ENCODE data around the gene TBC1D32.
"Not testable (repeated sequence)": the region's sequence is repeated elsewhere in the genome, so short reads cannot be mapped to it uniquely, and the experiment has no call there.

The TBC1D32 gene

DNA sequence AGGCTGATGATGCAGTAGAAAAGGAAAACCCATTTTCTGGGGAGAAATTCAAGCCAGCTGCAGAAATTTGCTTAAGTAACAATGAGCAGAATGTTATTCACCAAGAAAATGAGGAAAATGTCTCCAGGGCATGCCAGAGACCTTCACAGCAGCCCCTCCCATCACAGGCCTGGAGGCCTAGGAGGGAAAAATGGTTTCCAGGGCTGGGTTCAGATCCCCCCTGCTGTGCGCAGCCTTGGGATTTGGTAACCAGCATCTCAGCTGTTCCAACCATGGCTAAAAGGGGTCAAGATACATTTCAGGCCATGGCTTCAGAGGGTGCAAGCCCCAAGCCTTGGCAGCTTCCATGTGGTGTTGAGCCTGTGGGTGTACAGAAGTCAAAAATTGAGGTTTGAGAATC is 265.5 kb downstream of the TBC1D32 start:
- H3K36me3 ChIP-seq (ENCODE audit: insufficient read depth, low read length); H3K27me3 ChIP-seq (ENCODE audit: insufficient read depth, low read length); H3K4me3 ChIP-seq (ENCODE audit: low read depth, low read length); H3K79me2 ChIP-seq (ENCODE audit: control insufficient read depth, insufficient read depth, low read length, unreplicated experiment); H2AFZ ChIP-seq (ENCODE audit: low read length, unreplicated experiment); H3K27ac ChIP-seq (ENCODE audit: low read depth, low read length); H3K4me1 ChIP-seq (ENCODE audit: control insufficient read depth, insufficient read depth, low read length, unreplicated experiment): not testable (repeated sequence)

DNA sequence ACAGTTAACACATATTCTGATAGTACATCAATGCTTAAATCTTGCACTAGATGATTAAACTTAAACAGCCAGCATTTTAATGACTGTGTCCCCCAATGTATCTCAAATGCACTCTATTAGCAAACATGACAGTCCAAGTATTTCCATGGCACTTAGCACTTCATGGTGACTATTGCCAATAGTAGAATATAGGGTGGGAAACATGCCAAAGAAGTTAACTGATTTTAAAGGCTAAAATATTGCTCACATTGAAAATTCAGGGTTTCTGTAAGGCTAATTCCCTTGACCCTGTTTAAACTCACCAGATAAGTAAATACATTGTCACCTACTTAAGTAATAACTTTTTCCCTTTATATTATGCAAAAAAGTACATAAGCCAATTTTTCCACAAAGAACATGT is 266.9 kb downstream of the TBC1D32 start:
- Histone ChIP-seq H3K4me1 (ENCODE audit: control insufficient read depth, insufficient read depth, low read length, unreplicated experiment) (no peaks in the 10 kb centered on the region), H2AFZ (ENCODE audit: low read length, unreplicated experiment) (no peak overlapping the region), H3K36me3 (ENCODE audit: insufficient read depth, low read length) (no peaks in the 10 kb centered on the region), H3K79me2 (ENCODE audit: control insufficient read depth, insufficient read depth, low read length, unreplicated experiment) (no peaks in the 10 kb centered on the region), H3K4me3 (ENCODE audit: low read depth, low read length) (no peak overlapping the region), H3K27ac (ENCODE audit: low read depth, low read length) (no peak overlapping the region), H3K27me3 (ENCODE audit: insufficient read depth, low read length) (no peaks in the 10 kb centered on the region)

DNA sequence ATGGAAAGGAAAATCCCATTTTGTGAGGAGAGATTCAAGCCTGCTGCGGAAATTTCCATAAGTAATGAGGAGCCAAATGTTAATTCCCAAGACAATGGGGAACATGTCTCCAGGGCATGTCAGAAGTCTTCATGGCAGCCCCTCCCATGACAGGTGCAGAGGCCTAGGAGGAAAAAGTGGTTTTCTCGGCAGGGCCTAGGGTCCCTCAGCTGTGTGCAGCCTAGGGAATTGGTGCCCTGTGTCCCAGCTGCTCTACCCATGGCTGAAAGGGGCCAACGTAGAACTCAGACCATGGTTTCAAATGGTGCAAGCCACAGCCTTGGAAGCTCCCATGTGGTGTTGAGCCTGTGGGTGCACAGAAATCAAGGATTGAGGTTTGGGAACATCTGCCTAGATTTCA is 269.9 kb downstream of the TBC1D32 start:
- Histone ChIP-seq H3K36me3 (ENCODE audit: insufficient read depth, low read length) (no peaks in the 10 kb centered on the region), H3K4me3 (ENCODE audit: low read depth, low read length) (no peak overlapping the region), H3K27ac (ENCODE audit: low read depth, low read length) (no peak overlapping the region), H2AFZ (ENCODE audit: low read length, unreplicated experiment) (no peak overlapping the region), H3K4me1 (ENCODE audit: control insufficient read depth, insufficient read depth, low read length, unreplicated experiment) (no peaks in the 10 kb centered on the region), H3K27me3 (ENCODE audit: insufficient read depth, low read length) (no peaks in the 10 kb centered on the region), H3K79me2 (ENCODE audit: control insufficient read depth, insufficient read depth, low read length, unreplicated experiment) (no peaks in the 10 kb centered on the region)

DNA sequence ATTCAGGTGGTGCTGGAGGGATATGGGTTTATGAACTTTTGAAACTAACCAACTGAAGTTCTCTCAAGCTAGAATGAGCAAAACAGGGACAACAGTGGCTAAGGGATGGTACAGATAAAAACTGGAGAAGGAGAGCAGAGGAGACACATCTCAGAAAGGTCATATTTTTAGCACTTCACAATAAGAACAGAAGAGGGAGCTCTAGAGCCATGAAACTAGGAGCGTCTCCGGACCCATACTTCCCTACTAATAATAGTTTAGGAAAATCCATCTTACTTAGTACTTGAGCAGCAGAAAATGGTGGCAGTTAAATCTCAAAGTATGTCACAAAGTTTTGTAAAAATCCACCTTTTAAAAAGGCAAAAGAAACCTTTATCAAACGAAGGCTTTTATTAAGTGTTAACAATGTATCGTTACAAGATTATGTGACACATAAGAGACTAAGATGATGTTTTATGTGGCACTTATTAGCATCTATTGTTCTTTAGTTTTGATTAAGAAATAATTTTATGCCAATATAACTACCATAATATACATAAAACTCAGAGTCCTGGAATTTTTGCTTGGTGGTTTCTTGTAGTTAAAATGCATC is 278.6 kb downstream of the TBC1D32 start:
- H3K4me1 ChIP-seq (ENCODE audit: control insufficient read depth, insufficient read depth, low read length, unreplicated experiment): no peaks in the 10 kb centered on the region
- no peak overlapping the region for H3K27ac ChIP-seq (ENCODE audit: low read depth, low read length)
- H3K79me2 ChIP-seq (ENCODE audit: control insufficient read depth, insufficient read depth, low read length, unreplicated experiment): no peaks in the 10 kb centered on the region

DNA sequence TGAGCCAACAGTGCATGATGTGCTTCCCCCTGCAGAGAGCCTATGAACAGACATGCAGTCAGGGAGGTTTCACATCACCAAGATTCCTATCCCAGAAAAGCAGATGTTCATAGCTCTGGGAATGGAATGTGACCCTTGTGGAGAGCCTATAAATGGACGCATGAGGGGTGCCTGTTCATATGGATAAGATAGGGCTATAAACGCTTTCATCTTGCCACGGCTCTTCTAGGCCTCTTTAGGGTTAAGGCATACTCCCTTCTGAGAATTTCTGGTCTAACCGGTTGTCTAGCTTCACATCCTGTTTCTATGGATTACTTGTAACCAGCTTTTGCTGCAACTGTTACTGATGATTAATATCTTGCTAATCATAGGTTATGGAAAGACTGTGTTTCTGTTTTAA is 285.7 kb downstream of the TBC1D32 start:
- not testable (repeated sequence) for H2AFZ ChIP-seq (ENCODE audit: low read length, unreplicated experiment); H3K79me2 ChIP-seq (ENCODE audit: control insufficient read depth, insufficient read depth, low read length, unreplicated experiment); H3K4me3 ChIP-seq (ENCODE audit: low read depth, low read length); H3K27ac ChIP-seq (ENCODE audit: low read depth, low read length); H3K36me3 ChIP-seq (ENCODE audit: insufficient read depth, low read length); H3K27me3 ChIP-seq (ENCODE audit: insufficient read depth, low read length); H3K4me1 ChIP-seq (ENCODE audit: control insufficient read depth, insufficient read depth, low read length, unreplicated experiment)

More for the DNA sequence above, 278.6 kb downstream of the TBC1D32 start:
- Histone ChIP-seq H3K27me3 (ENCODE audit: insufficient read depth, low read length) (no peaks in the 10 kb centered on the region), H3K4me3 (ENCODE audit: low read depth, low read length) (no peak overlapping the region), H2AFZ (ENCODE audit: low read length, unreplicated experiment) (no peak overlapping the region), H3K36me3 (ENCODE audit: insufficient read depth, low read length) (no peaks in the 10 kb centered on the region)

DNA sequence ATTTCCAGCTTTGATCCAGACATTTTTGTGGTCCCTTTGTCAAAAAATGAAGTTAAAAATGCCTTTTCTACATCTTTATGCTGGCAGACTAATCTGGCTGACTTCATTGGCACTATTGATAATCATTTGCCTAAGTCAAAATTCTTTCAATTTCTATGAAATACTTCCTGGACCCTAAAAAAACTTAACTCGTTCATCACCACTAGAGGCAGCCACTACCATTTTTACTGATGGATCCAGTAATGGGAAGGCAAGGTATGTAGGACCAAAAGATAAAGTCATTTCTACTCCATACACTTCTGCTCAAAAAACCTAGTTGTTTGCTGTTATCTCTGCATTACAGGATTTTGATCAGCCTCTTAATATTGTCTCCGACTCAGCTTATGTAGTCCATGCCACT is 289.4 kb downstream of the TBC1D32 start:
- H2AFZ ChIP-seq (ENCODE audit: low read length, unreplicated experiment); H3K27me3 ChIP-seq (ENCODE audit: insufficient read depth, low read length); H3K36me3 ChIP-seq (ENCODE audit: insufficient read depth, low read length); H3K79me2 ChIP-seq (ENCODE audit: control insufficient read depth, insufficient read depth, low read length, unreplicated experiment); H3K4me3 ChIP-seq (ENCODE audit: low read depth, low read length); H3K4me1 ChIP-seq (ENCODE audit: control insufficient read depth, insufficient read depth, low read length, unreplicated experiment); H3K27ac ChIP-seq (ENCODE audit: low read depth, low read length): not testable (repeated sequence)

DNA sequence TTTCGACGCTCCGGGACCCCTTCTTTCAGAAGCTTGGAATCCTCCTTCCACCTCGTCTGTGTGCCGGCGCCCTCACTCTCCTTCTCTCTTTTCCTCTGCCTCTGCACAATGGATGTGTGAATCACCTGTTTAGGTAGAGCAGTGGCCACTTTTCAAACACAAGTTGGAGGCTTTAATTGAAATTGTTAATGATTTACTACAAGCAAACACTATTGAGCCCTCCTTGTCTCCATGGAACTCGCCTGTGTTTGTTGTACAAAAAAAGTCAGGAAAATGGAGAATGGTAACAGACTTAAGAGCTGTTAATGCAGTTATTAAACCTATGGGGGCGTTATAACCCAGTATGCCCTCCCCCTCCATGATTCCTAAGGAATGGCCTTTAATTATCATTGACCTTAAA is 290.6 kb downstream of the TBC1D32 start:
- not testable (repeated sequence) for H3K4me3 ChIP-seq (ENCODE audit: low read depth, low read length); H3K36me3 ChIP-seq (ENCODE audit: insufficient read depth, low read length); H3K27ac ChIP-seq (ENCODE audit: low read depth, low read length); H3K4me1 ChIP-seq (ENCODE audit: control insufficient read depth, insufficient read depth, low read length, unreplicated experiment); H3K27me3 ChIP-seq (ENCODE audit: insufficient read depth, low read length); H3K79me2 ChIP-seq (ENCODE audit: control insufficient read depth, insufficient read depth, low read length, unreplicated experiment); H2AFZ ChIP-seq (ENCODE audit: low read length, unreplicated experiment)

DNA sequence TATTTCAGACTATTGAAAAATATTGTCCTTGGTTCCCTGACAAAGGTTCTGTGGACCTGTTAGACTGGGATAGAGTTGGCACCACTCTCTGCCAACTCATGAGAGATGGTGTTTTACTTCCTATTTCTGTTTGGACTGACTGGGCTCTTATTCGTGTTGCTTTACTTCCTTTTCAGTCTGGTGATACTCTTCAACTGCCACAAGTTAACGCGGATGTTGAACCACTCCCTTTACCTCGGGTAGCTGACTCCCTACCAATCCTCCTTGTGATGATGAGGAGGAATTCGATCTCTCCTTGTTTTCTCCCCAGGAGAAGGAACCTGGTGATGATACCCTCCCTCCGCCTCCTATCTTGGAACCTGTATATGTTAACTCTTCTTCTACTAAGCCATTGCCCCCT is 291.1 kb downstream of the TBC1D32 start:
- H3K4me3 ChIP-seq (ENCODE audit: low read depth, low read length); H3K27me3 ChIP-seq (ENCODE audit: insufficient read depth, low read length); H3K36me3 ChIP-seq (ENCODE audit: insufficient read depth, low read length); H3K79me2 ChIP-seq (ENCODE audit: control insufficient read depth, insufficient read depth, low read length, unreplicated experiment); H3K4me1 ChIP-seq (ENCODE audit: control insufficient read depth, insufficient read depth, low read length, unreplicated experiment); H3K27ac ChIP-seq (ENCODE audit: low read depth, low read length); H2AFZ ChIP-seq (ENCODE audit: low read length, unreplicated experiment): not testable (repeated sequence)

DNA sequence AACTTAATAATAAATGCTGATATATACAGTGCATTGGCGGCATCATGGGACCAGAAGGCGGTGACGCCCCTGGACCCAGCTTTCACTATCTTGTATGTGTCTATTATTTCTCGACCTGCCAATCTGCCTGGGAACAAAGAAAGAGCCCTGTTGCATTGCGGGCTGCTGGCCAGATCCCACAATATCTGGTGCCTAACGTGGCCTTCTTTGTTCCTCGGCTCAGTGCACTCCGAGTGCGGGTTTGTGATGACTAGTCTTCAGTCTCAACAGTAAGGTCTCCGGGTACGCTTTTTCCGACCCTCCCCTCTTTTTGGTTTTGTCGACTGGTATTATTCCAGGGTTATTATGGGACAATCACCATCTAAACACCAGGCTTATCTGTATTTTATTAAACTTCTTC is 291.5 kb downstream of the TBC1D32 start:
- Histone ChIP-seq H3K27ac (ENCODE audit: low read depth, low read length) (no peak overlapping the region), H3K27me3 (ENCODE audit: insufficient read depth, low read length) (no peaks in the 10 kb centered on the region), H2AFZ (ENCODE audit: low read length, unreplicated experiment) (no peak overlapping the region), H3K4me1 (ENCODE audit: control insufficient read depth, insufficient read depth, low read length, unreplicated experiment) (no peaks in the 10 kb centered on the region), H3K36me3 (ENCODE audit: insufficient read depth, low read length) (no peaks in the 10 kb centered on the region), H3K4me3 (ENCODE audit: low read depth, low read length) (no peak overlapping the region), H3K79me2 (ENCODE audit: control insufficient read depth, insufficient read depth, low read length, unreplicated experiment) (no peaks in the 10 kb centered on the region)

DNA sequence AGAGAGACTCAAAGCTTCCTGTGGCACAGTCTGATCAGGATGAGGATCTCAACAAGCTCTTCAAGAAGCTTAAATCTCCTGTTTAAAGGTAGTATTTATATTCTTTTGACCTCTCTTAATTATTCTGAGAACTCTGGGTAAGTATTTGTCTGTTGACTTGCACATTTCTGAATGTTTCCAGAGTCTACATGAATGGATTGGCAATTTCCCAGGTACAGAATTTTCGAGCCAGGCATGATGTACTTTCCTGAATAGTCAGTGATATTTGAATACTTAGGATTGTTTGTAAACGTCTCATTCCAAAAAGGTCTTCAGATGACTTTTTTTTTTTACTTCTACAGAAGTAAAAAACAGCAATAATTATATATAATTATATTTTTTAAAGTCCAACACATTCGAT is 293.4 kb downstream of the TBC1D32 start:
- no peak overlapping the region for H2AFZ ChIP-seq (ENCODE audit: low read length, unreplicated experiment)
- no peaks in the 10 kb centered on the region for H3K79me2 ChIP-seq (ENCODE audit: control insufficient read depth, insufficient read depth, low read length, unreplicated experiment)
- H3K27ac ChIP-seq (ENCODE audit: low read depth, low read length): no peak overlapping the region

DNA sequence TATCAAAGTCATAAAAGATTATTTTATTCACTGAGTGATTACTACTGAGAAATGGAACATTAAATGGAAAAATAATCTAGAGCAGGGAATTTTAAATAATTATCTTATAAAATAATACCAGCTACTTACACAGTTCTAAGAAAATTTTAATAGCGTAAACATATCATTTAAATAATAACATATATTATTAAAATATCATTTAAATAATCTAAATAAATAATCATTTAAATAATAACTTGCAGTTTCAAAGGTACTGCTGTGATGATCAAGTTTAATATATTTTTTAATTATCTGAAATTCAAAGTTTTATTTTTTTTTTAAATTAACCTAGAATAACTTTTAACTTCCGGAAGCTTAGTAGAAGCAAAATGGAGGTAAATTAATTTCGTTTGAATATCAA is 301.2 kb downstream of the TBC1D32 start:
- Histone ChIP-seq H3K4me1 (ENCODE audit: control insufficient read depth, insufficient read depth, low read length, unreplicated experiment) (no peaks in the 10 kb centered on the region), H2AFZ (ENCODE audit: low read length, unreplicated experiment) (no peak overlapping the region), H3K4me3 (ENCODE audit: low read depth, low read length) (no peak overlapping the region), H3K27me3 (ENCODE audit: insufficient read depth, low read length) (0 out of 2 replicates have a peak, but pooled peaks cover 4% of the 10 kb centered on the region), H3K27ac (ENCODE audit: low read depth, low read length) (no peak overlapping the region), H3K79me2 (ENCODE audit: control insufficient read depth, insufficient read depth, low read length, unreplicated experiment) (no peaks in the 10 kb centered on the region), H3K36me3 (ENCODE audit: insufficient read depth, low read length) (no peaks in the 10 kb centered on the region)

More for the DNA sequence above, 293.4 kb downstream of the TBC1D32 start:
- Histone ChIP-seq H3K4me1 (ENCODE audit: control insufficient read depth, insufficient read depth, low read length, unreplicated experiment) (no peaks in the 10 kb centered on the region), H3K27me3 (ENCODE audit: insufficient read depth, low read length) (no peaks in the 10 kb centered on the region), H3K4me3 (ENCODE audit: low read depth, low read length) (no peak overlapping the region), H3K36me3 (ENCODE audit: insufficient read depth, low read length) (no peaks in the 10 kb centered on the region)

Measured in ACC112 (cell line).